PC-9 (cell line): ENCODE results near the gene BGLAP.

Experiments used
- EZH2 ChIP-seq: fragments of 200-600 bp; sonication (generic); IDR thresholded peaks from 2 replicates; pipeline ENCODE4 v1.8.0; 2017; ENCODE audit warnings: antibody characterized with exemption, low read depth
- TF ChIP-seq, protein P1 (sequence below): fragments of 200-600 bp; sonication (generic); conservative IDR thresholded peaks from 2 replicates; pipeline ENCODE4 v1.6.1; 2017; ENCODE audit warnings: mixed run types, antibody characterized with exemption, mild to moderate bottlenecking, moderate library complexity

GRCh38 chr1:156236164-156236563 is 5.8 kb upstream of the BGLAP start:
- TF ChIP-seq EZH2, result no peak
- TF ChIP-seq, protein P1, sequence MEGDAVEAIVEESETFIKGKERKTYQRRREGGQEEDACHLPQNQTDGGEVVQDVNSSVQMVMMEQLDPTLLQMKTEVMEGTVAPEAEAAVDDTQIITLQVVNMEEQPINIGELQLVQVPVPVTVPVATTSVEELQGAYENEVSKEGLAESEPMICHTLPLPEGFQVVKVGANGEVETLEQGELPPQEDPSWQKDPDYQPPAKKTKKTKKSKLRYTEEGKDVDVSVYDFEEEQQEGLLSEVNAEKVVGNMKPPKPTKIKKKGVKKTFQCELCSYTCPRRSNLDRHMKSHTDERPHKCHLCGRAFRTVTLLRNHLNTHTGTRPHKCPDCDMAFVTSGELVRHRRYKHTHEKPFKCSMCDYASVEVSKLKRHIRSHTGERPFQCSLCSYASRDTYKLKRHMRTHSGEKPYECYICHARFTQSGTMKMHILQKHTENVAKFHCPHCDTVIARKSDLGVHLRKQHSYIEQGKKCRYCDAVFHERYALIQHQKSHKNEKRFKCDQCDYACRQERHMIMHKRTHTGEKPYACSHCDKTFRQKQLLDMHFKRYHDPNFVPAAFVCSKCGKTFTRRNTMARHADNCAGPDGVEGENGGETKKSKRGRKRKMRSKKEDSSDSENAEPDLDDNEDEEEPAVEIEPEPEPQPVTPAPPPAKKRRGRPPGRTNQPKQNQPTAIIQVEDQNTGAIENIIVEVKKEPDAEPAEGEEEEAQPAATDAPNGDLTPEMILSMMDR, result no peak
